GM12878 (cell line): Measurements from ENCODE around the gene MORC4. TPM values are rescaled to one million over a fixed set of nuclear protein-coding genes. Genes with fewer than 3 reads are reported as not detected.

Experiments used
- ATAC-seq: fragments of 200-7000 bp; cut with Tn5 transposase; 3 replicates; pipeline ENCODE4 v1.9.1; 2020; ENCODE audit warnings: mild to moderate bottlenecking, moderate library complexity
- BruUV-seq: library from RNA; stranded (reverse); fragments of 400-500 nt; replicated peaks from 2 replicates; lab custom pipeline; 2021; lab: Mats Ljungman, UMichigan
- CTCF ChIA-PET: fragments of 300-600 bp; sonication (Branson Sonifier 250); formaldehyde crosslinking; extraction: SDS; loops from one replicate; lab custom pipeline; 2021; ENCODE audit warnings: inconsistent platforms; lab: Yijun Ruan, JAX
- POLR2A ChIA-PET: fragments of 350-600 bp; formaldehyde crosslinking; extraction: SDS; loops from one replicate; lab custom pipeline; 2021; ENCODE audit warnings: inconsistent platforms; lab: Charles Lee
- RAD21 ChIA-PET: fragments of 300-600 bp; sonication (Branson Sonifier 250); formaldehyde crosslinking; loops from one replicate; lab custom pipeline; 2023; ENCODE audit warnings: antibody characterized with exemption; ENCODE audit not compliant: unreplicated experiment; lab: Charles Lee
- SMC1A ChIA-PET: fragments of 300-600 bp; sonication (Branson Sonifier 250); formaldehyde crosslinking; loops from one replicate; lab custom pipeline; 2023; ENCODE audit not compliant: unreplicated experiment, uncharacterized antibody; lab: Charles Lee
- DNase-seq: peaks from one replicate; pipeline ENCODE4 v3.0.0-alpha.2; 2011; ENCODE audit warnings: low read depth, low spot score
- FAIRE-seq: peaks from 3 replicates; lab custom pipeline; 2011; peaks lifted over from hg19 to GRCh38; lab: Jason Lieb, UNC
- H2AFZ ChIP-seq: 2 replicates; pipeline ENCODE4 v1.6.0; 2011; ENCODE audit warnings: low read depth, low read length, control low read depth; ENCODE audit not compliant: control insufficient read depth
- H3K27ac ChIP-seq: 2 replicates; pipeline ENCODE4 v1.5.1; 2011; ENCODE audit warnings: control low read depth; ENCODE audit not compliant: control insufficient read depth, insufficient read depth
- H3K27me3 ChIP-seq, 2 experiments: replicated peaks in 1 of 2; 2 replicates each; pipeline versions ENCODE4 v1.6.0 to v1.6.1; 2011; ENCODE audit warnings: low read length in 1 of 2; ENCODE audit not compliant: control insufficient read depth in 2 of 2, insufficient read depth in 2 of 2
- H3K36me3 ChIP-seq, 2 experiments: 2 replicates each; pipeline ENCODE4 v1.5.1; 2011; ENCODE audit warnings: low read length in 1 of 2; ENCODE audit not compliant: control insufficient read depth in 2 of 2, insufficient read depth in 2 of 2
- H3K4me1 ChIP-seq: 2 replicates; pipeline ENCODE4 v1.6.1; 2011; ENCODE audit warnings: mild to moderate bottlenecking, low read length, moderate library complexity, mixed read lengths; ENCODE audit not compliant: control insufficient read depth, insufficient read depth
- H3K4me2 ChIP-seq: 2 replicates; pipeline ENCODE4 v1.6.0; 2011; ENCODE audit warnings: control low read depth; ENCODE audit not compliant: control insufficient read depth, insufficient read depth
- H3K4me3 ChIP-seq: fragments of 200-600 bp; sonication (generic); 2 replicates; pipeline ENCODE4 v1.5.1; 2016
- H3K79me2 ChIP-seq: 2 replicates; pipeline ENCODE4 v1.6.0; 2011; ENCODE audit warnings: low read length; ENCODE audit not compliant: control insufficient read depth, insufficient read depth
- H3K9ac ChIP-seq: 2 replicates; pipeline ENCODE4 v1.8.0; 2011; ENCODE audit warnings: low read length, control low read depth, mixed read lengths; ENCODE audit not compliant: control insufficient read depth, insufficient read depth
- H3K9me3 ChIP-seq: replicated peaks from 3 replicates; pipeline ENCODE4 v1.5.1; 2011; ENCODE audit warnings: mild to moderate bottlenecking, low read length; ENCODE audit not compliant: control insufficient read depth, insufficient read depth
- H4K20me1 ChIP-seq: 2 replicates; pipeline ENCODE4 v1.6.0; 2011; ENCODE audit not compliant: control insufficient read depth, insufficient read depth
- BACH1 ChIP-seq: fragments of 450-650 bp; IDR thresholded peaks from 2 replicates; pipeline ENCODE4 v1.6.1; 2017; ENCODE audit warnings: mild to moderate bottlenecking, borderline replicate concordance
- BHLHE40 ChIP-seq, 2 experiments: fragments of 450-650 bp in 1 of 2; IDR thresholded peaks; 2 replicates each; pipeline ENCODE4 v1.6.1; 2011 to 2017; ENCODE audit warnings: low read depth in 2 of 2, borderline replicate concordance in 1 of 2, improper control_type of control experiment in 1 of 2, low read length in 1 of 2, mild to moderate bottlenecking in 1 of 2
- CHD1 ChIP-seq: IDR thresholded peaks from 2 replicates; pipeline ENCODE4 v1.6.1; 2012; ENCODE audit warnings: low read depth, low read length, improper control_type of control experiment
- CREB1 ChIP-seq: IDR thresholded peaks from 2 replicates; pipeline ENCODE4 v1.6.1; 2012; ENCODE audit warnings: low read depth, mild to moderate bottlenecking, inconsistent platforms
- JUNB ChIP-seq: IDR thresholded peaks from 2 replicates; pipeline ENCODE4 v1.6.1; 2016; ENCODE audit warnings: antibody characterized with exemption, mild to moderate bottlenecking
- NR2F1 ChIP-seq: fragments of 450-650 bp; conservative IDR thresholded peaks from 2 replicates; pipeline ENCODE4 v1.6.1; 2017; ENCODE audit warnings: mild to moderate bottlenecking
- PAX8 ChIP-seq: fragments of 450-650 bp; IDR thresholded peaks from 2 replicates; pipeline ENCODE4 v1.6.1; 2017; ENCODE audit warnings: mild to moderate bottlenecking, moderate library complexity
- POLR2AphosphoS2 ChIP-seq: IDR thresholded peaks from 2 replicates; pipeline ENCODE4 v1.6.1; 2011; ENCODE audit warnings: low read depth, mild to moderate bottlenecking, low read length, improper control_type of control experiment, moderate library complexity
- RAD51 ChIP-seq: fragments of 450-650 bp; IDR thresholded peaks from 2 replicates; pipeline ENCODE4 v1.6.1; 2016; ENCODE audit warnings: moderate library complexity, mild to moderate bottlenecking, inconsistent platforms
- SMAD5 ChIP-seq: IDR thresholded peaks from 2 replicates; pipeline ENCODE4 v1.6.1; 2016; ENCODE audit warnings: antibody characterized with exemption, low read depth
- SRF ChIP-seq, 2 experiments: IDR thresholded peaks; 2 replicates each; pipeline ENCODE4 v1.6.1; 2011; ENCODE audit warnings: low read depth in 2 of 2, low read length in 2 of 2, mild to moderate bottlenecking in 1 of 2, moderate library complexity in 1 of 2
- TCF7 ChIP-seq: IDR thresholded peaks from 2 replicates; pipeline ENCODE4 v1.6.1; 2014; ENCODE audit warnings: antibody characterized with exemption, borderline replicate concordance
- WRNIP1 ChIP-seq: IDR thresholded peaks from 2 replicates; pipeline ENCODE4 v1.6.1; 2011; ENCODE audit warnings: low read depth, low read length, improper control_type of control experiment, borderline replicate concordance
- YY1 ChIP-seq: IDR thresholded peaks from 2 replicates; pipeline ENCODE4 v1.6.1; 2011; ENCODE audit warnings: low read depth, mild to moderate bottlenecking, low read length
- ZNF217 ChIP-seq: fragments of 450-650 bp; IDR thresholded peaks from 2 replicates; pipeline ENCODE4 v1.6.1; 2017; ENCODE audit warnings: antibody characterized with exemption, mild to moderate bottlenecking
- ZNF24 ChIP-seq: fragments of 450-650 bp; IDR thresholded peaks from 2 replicates; pipeline ENCODE4 v1.6.1; 2017; ENCODE audit warnings: antibody characterized with exemption, mild to moderate bottlenecking
- ZZZ3 ChIP-seq: IDR thresholded peaks from 2 replicates; pipeline ENCODE4 v1.6.1; 2011; ENCODE audit warnings: low read depth; ENCODE audit not compliant: control insufficient read depth, insufficient read length
- WGBS: methylation state at CpG from one replicate; pipeline ENCODE4 v1.1.6; 2016; ENCODE audit warnings: low lambda C conversion rate; ENCODE audit not compliant: insufficient replicate concordance, insufficient coverage; ENCODE audit errors: missing lambda C conversion rate; 5-methylcytosine and 5-hydroxymethylcytosine counted together
- in situ Hi-C: fragments of 300-500 bp; cut with MboI; formaldehyde crosslinking; loops from 9 replicates; pipeline ENCODE4 v1.14.3; 2018; ENCODE audit warnings: mixed read lengths
- intact Hi-C: fragments of 100-400 bp; cut with micrococcal nuclease; formaldehyde crosslinking; loops from one replicate; pipeline ENCODE4 v1.14.2; 2022; ENCODE audit not compliant: unreplicated experiment
- polyA plus RNA-seq, 11 experiments: library from polyadenylated mRNA; depleted of rRNA in 4 of 11; unstranded in 6 of 11; stranded (reverse) in 5 of 11; fragments of >200 nt; fragmentation: Nextera tagmentation in 4 of 11; fragmentation: Illumina TruSeq in 1 of 11; extraction: Ambion mirVana in 4 of 11; extraction: Trizol in 1 of 11; gene quantifications; 1 replicate in 1 of 11; 2 replicates in 10 of 11; pipeline versions ENCODE4 v1.2.1 to v1.2.3, GENCODE V29; 2011 to 2016; ENCODE audit warnings: inconsistent platforms in 2 of 11, missing spikeins in 2 of 11, low read depth in 1 of 11
- total RNA-seq, 4 experiments: library from RNA; depleted of rRNA in 3 of 4; stranded (reverse); fragments of >200 nt in 3 of 4; fragmentation: Illumina TruSeq in 1 of 4; extraction: Trizol in 1 of 4; gene quantifications; 2 replicates each; pipeline versions ENCODE4 v1.2.1 to v1.2.3, GENCODE V29; 2013 to 2021
- TF ChIP-seq, protein P1 (sequence below): fragments of 450-650 bp; IDR thresholded peaks from 2 replicates; pipeline ENCODE4 v1.6.1; 2017; ENCODE audit warnings: antibody characterized with exemption, mild to moderate bottlenecking, moderate library complexity

The MORC4 gene
- total and polyA plus RNA-seq, 10 of the 15 experiments (the other 5 are each of a cell fraction or from before 2014, with no cell fraction given): 0.03 to 0.65 (median 0.26) TPM

DNA sequence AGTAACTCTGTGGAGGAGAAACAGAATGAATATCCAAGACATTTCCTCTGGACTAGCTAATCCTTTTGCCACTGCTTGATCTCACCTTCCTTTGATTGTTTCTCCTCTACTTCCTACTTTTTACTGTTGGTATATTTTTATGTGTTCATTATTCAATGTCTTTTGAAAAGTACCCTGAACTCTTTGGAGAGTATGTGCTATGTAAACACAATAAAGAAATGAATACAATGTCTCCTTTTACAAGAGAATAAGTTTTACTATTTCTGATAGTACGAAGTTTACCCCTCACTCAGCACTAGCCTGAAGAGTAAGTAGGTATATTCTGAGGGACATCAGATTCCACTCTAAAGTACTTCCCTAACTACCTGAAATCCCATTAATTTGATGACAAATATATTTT, 59.9 kb downstream of the MORC4 start:
- no peak overlapping the region for H3K4me2 ChIP-seq
- no peaks in the 10 kb centered on the region for H3K79me2 ChIP-seq
- RAD21 ChIA-PET: no interaction called here
- BruUV-seq: no TSS peak
- no peak for ATAC-seq
- CTCF ChIA-PET: no interaction called here
- in situ Hi-C loops (no loop called here), intact Hi-C loops (no loop called here)
- SMC1A ChIA-PET: no interaction called here
- H3K9me3 ChIP-seq: no peaks in the 10 kb centered on the region
- H3K4me3 ChIP-seq: no peak overlapping the region
- TF ChIP-seq WRNIP1 (no peak), POLR2AphosphoS2 (no peak), ZZZ3 (no peak), JUNB (no peak), ZNF217 (no peak), PAX8 (no peak), NR2F1 (no peak), SMAD5 (no peak), CHD1 (no peak), TCF7 (no peak), SRF (IDR thresholded peaks at IDR 0.05; ENCODE audit: low read depth in 2 of 2, low read length in 2 of 2) (no peak), YY1 (no peak), ZNF24 (no peak), BACH1 (no peak), BHLHE40 (IDR thresholded peaks at IDR 0.05; ENCODE audit: borderline replicate concordance in 1 of 2, low read depth in 2 of 2, low read length in 1 of 2) (no peak), CREB1 (no peak), RAD51 (no peak)
- TF ChIP-seq, protein P1, sequence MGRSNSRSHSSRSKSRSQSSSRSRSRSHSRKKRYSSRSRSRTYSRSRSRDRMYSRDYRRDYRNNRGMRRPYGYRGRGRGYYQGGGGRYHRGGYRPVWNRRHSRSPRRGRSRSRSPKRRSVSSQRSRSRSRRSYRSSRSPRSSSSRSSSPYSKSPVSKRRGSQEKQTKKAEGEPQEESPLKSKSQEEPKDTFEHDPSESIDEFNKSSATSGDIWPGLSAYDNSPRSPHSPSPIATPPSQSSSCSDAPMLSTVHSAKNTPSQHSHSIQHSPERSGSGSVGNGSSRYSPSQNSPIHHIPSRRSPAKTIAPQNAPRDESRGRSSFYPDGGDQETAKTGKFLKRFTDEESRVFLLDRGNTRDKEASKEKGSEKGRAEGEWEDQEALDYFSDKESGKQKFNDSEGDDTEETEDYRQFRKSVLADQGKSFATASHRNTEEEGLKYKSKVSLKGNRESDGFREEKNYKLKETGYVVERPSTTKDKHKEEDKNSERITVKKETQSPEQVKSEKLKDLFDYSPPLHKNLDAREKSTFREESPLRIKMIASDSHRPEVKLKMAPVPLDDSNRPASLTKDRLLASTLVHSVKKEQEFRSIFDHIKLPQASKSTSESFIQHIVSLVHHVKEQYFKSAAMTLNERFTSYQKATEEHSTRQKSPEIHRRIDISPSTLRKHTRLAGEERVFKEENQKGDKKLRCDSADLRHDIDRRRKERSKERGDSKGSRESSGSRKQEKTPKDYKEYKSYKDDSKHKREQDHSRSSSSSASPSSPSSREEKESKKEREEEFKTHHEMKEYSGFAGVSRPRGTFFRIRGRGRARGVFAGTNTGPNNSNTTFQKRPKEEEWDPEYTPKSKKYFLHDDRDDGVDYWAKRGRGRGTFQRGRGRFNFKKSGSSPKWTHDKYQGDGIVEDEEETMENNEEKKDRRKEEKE: no peak
- DNase-seq: no peak
- no peaks in the 10 kb centered on the region for H3K36me3 ChIP-seq
- H3K4me1 ChIP-seq: no peaks in the 10 kb centered on the region
- H3K9ac ChIP-seq: no peak overlapping the region
- H4K20me1 ChIP-seq: no peaks in the 10 kb centered on the region
- H3K27ac ChIP-seq: no peak overlapping the region
- FAIRE-seq: no peak
- WGBS: 38% methylated on average over 1 of the region's 1 CpG
- no peaks in the 10 kb centered on the region; a peak in 1 of 4 replicates for H3K27me3 ChIP-seq
- POLR2A ChIA-PET: no interaction called here
- no peak overlapping the region for H2AFZ ChIP-seq
